Endodermal cell (in vitro differentiated cells): ENCODE data around the gene BPIFB2. TPM values are rescaled to one million over a fixed set of nuclear protein-coding genes. Genes with fewer than 3 reads are reported as not detected.

ENCODE experiments used
- DNase-seq: peaks from one replicate; pipeline ENCODE4 v3.0.0-alpha.2; 2017
- H3K27ac ChIP-seq: 2 replicates; pipeline ENCODE4 v1.5.1; 2013; ENCODE audit warnings: mild to moderate bottlenecking, low read depth, low read length, moderate library complexity
- H3K27me3 ChIP-seq: 2 replicates; pipeline ENCODE4 v1.6.1; 2013; ENCODE audit warnings: mild to moderate bottlenecking, low read length, moderate library complexity; ENCODE audit not compliant: insufficient read depth, control insufficient read depth, poor library complexity, severe bottlenecking
- H3K36me3 ChIP-seq: 2 replicates; pipeline ENCODE4 v1.7.0; 2013; ENCODE audit warnings: mild to moderate bottlenecking, low read length, moderate library complexity; ENCODE audit not compliant: control insufficient read depth, insufficient read depth
- H3K4me1 ChIP-seq: one replicate; pipeline ENCODE4 v1.7.0; 2013; ENCODE audit warnings: low read length; ENCODE audit not compliant: control insufficient read depth, insufficient read depth
- H3K4me3 ChIP-seq: 2 replicates; pipeline ENCODE4 v1.5.1; 2013; ENCODE audit warnings: mild to moderate bottlenecking, low read length, moderate library complexity
- H3K9ac ChIP-seq: 2 replicates; pipeline ENCODE4 v1.6.1; 2013; ENCODE audit warnings: mild to moderate bottlenecking, low read length, moderate library complexity; ENCODE audit not compliant: poor library complexity, severe bottlenecking; ENCODE audit errors: extremely low read depth
- H3K9me3 ChIP-seq: 2 replicates; pipeline ENCODE4 v1.6.1; 2013; ENCODE audit warnings: mild to moderate bottlenecking, low read length, moderate library complexity; ENCODE audit not compliant: control insufficient read depth
- H3K27ac Mint-ChIP-seq: 2 replicates; pipeline ENCODE4 v1.8.0; 2020; ENCODE audit warnings: mixed read lengths
- H3K27me3 Mint-ChIP-seq: 2 replicates; pipeline ENCODE4 v1.8.0; 2021; ENCODE audit warnings: mild to moderate bottlenecking, mixed read lengths; ENCODE audit not compliant: insufficient read depth
- H3K36me3 Mint-ChIP-seq: 2 replicates; pipeline ENCODE4 v1.8.0; 2020; ENCODE audit warnings: low read depth, mixed read lengths
- H3K4me1 Mint-ChIP-seq: 2 replicates; pipeline ENCODE4 v1.8.0; 2020; ENCODE audit warnings: mixed read lengths
- H3K4me3 Mint-ChIP-seq: 2 replicates; pipeline ENCODE4 v1.8.0; 2020; ENCODE audit warnings: mild to moderate bottlenecking, moderate library complexity, mixed read lengths
- H3K9me3 Mint-ChIP-seq: 2 replicates; pipeline ENCODE4 v1.8.0; 2020; ENCODE audit warnings: mild to moderate bottlenecking, mixed read lengths
- CTCF ChIP-seq: fragments of 200-600 bp; sonication (generic); conservative IDR thresholded peaks from 2 replicates; pipeline ENCODE4 v1.5.0; 2021; ENCODE audit warnings: antibody characterized with exemption, mild to moderate bottlenecking
- WGBS, 2 experiments: methylation state at CpG; one replicate each; pipeline versions ENCODE4 v1.1.5 to v1.1.7; 2013; ENCODE audit warnings: missing lambda C conversion rate in 2 of 2, mixed read lengths in 1 of 2; ENCODE audit not compliant: insufficient coverage in 1 of 2, insufficient read length in 1 of 2; 5-methylcytosine and 5-hydroxymethylcytosine counted together
- total RNA-seq, 2 donors: library from RNA; stranded (reverse); fragmentation: NEBNext Ultra II Directional in 1 of 2; extraction: Animal tissue kit (Norgen Biotek cat#: 25700) in 1 of 2; gene quantifications; 2 replicates in 1 of 2; 3 replicates in 1 of 2; pipeline ENCODE4 v1.2.1, GENCODE V29; 2021

Gene BPIFB2
- total RNA-seq, 2 donors from 2014 or later: not detected

- no peak for DNase-seq
- no peak overlapping the region for H3K4me3 ChIP-seq
- H3K4me1 ChIP-seq: no peaks in the 10 kb centered on the region
- H3K9me3 ChIP-seq: no peaks in the 10 kb centered on the region
- no peak for TF ChIP-seq CTCF
- Mint-ChIP-seq H3K4me3 (no peak overlapping the region), H3K27me3 (peaks cover 26% of the 10 kb centered on the region), H3K27ac (no peak overlapping the region), H3K4me1 (peaks cover 14% of the 10 kb centered on the region), H3K36me3 (no peaks in the 10 kb centered on the region), H3K9me3 (no peaks in the 10 kb centered on the region)
- no peaks in the 10 kb centered on the region for H3K36me3 ChIP-seq
- no peaks in the 10 kb centered on the region for H3K27me3 ChIP-seq
- WGBS, 2 experiments: 93 to 95% methylated on average over 5 to 7 of the region's 7 CpGs
- H3K27ac ChIP-seq: no peak overlapping the region
- H3K9ac ChIP-seq: no peak overlapping the region
Measured at GRCh38 chr20:33017542-33017941, 10.0 kb downstream of the BPIFB2 start.

- Histone ChIP-seq H3K9ac (no peak overlapping the region), H3K36me3 (no peaks in the 10 kb centered on the region), H3K27ac (no peak overlapping the region), H3K4me3 (no peak overlapping the region), H3K27me3 (no peaks in the 10 kb centered on the region), H3K4me1 (no peaks in the 10 kb centered on the region), H3K9me3 (no peaks in the 10 kb centered on the region)
- Mint-ChIP-seq H3K36me3 (no peaks in the 10 kb centered on the region), H3K27ac (no peak overlapping the region), H3K9me3 (no peaks in the 10 kb centered on the region), H3K27me3 (peaks cover 26% of the 10 kb centered on the region), H3K4me3 (no peak overlapping the region), H3K4me1 (peaks cover 14% of the 10 kb centered on the region)
- WGBS, 2 experiments: 92 to 93% methylated on average over 5 to 14 of the region's 14 CpGs
- no peak for DNase-seq
- TF ChIP-seq CTCF: no peak
Measured at GRCh38 chr20:33018169-33018931, 10.8 kb downstream of the BPIFB2 start.

GRCh38 chr20:33019465-33020277 is 12.2 kb downstream of the BPIFB2 start:
- H3K27me3 Mint-ChIP-seq: peaks cover 25% of the 10 kb centered on the region
- no peak overlapping the region for H3K4me3 Mint-ChIP-seq
- no peak overlapping the region for H3K27ac Mint-ChIP-seq
- H3K9ac ChIP-seq: no peak overlapping the region
- no peaks in the 10 kb centered on the region for H3K36me3 Mint-ChIP-seq
- 93 to 97% methylated on average over 13 to 23 of the region's 23 CpGs for WGBS, 2 experiments
- DNase-seq: no peak
- peaks cover 8% of the 10 kb centered on the region for H3K4me1 Mint-ChIP-seq
- no peak overlapping the region for H3K4me3 ChIP-seq
- H3K4me1 ChIP-seq: no peaks in the 10 kb centered on the region
- H3K9me3 Mint-ChIP-seq: no peaks in the 10 kb centered on the region
- H3K9me3 ChIP-seq: no peaks in the 10 kb centered on the region
- H3K27me3 ChIP-seq: no peaks in the 10 kb centered on the region
- H3K36me3 ChIP-seq: no peaks in the 10 kb centered on the region
- no peak overlapping the region for H3K27ac ChIP-seq
- no peak for TF ChIP-seq CTCF
